GM23338 (cell line): ENCODE measurements around the gene ROR1. TPM values are rescaled to one million over a fixed set of nuclear protein-coding genes. Genes with fewer than 3 reads are reported as not detected.

Source experiments
- ATAC-seq: fragments of 200-7000 bp; cut with Tn5 transposase; 3 replicates; pipeline ENCODE4 v1.9.1; 2020
- DNase-seq: peaks from one replicate; pipeline ENCODE4 v3.0.0-alpha.2; 2015; ENCODE audit warnings: low spot score
- H2AFZ ChIP-seq: fragments of 200-600 bp; sonication (generic); 2 replicates; pipeline ENCODE4 v1.8.0; 2016; ENCODE audit warnings: antibody characterized with exemption, mild to moderate bottlenecking, moderate library complexity
- H3F3A ChIP-seq: fragments of 200-600 bp; sonication (generic); replicated peaks from 2 replicates; pipeline ENCODE4 v1.8.0; 2017; ENCODE audit warnings: antibody characterized with exemption, mixed run types, low read depth
- H3K27ac ChIP-seq: fragments of 200-600 bp; sonication (generic); 2 replicates; pipeline ENCODE4 v1.6.1; 2016; ENCODE audit warnings: low read depth
- H3K27me3 ChIP-seq: fragments of 200-600 bp; sonication (generic); 2 replicates; pipeline ENCODE4 v1.8.0; 2016; ENCODE audit warnings: mild to moderate bottlenecking, mixed run types, moderate library complexity; ENCODE audit not compliant: insufficient read depth
- H3K36me3 ChIP-seq: fragments of 200-600 bp; sonication (generic); 2 replicates; pipeline ENCODE4 v1.8.0; 2016; ENCODE audit warnings: mild to moderate bottlenecking; ENCODE audit not compliant: insufficient read depth
- H3K4me1 ChIP-seq: fragments of 200-600 bp; sonication (generic); 2 replicates; pipeline ENCODE4 v1.8.0; 2016; ENCODE audit warnings: mild to moderate bottlenecking, moderate library complexity; ENCODE audit not compliant: insufficient read depth
- H3K4me2 ChIP-seq: fragments of 200-600 bp; sonication (generic); 2 replicates; pipeline ENCODE4 v1.7.1; 2017; ENCODE audit warnings: mixed run types
- H3K4me3 ChIP-seq: fragments of 200-600 bp; sonication (generic); 2 replicates; pipeline ENCODE4 v1.6.1; 2016; ENCODE audit warnings: mixed run types
- H3K79me2 ChIP-seq: fragments of 200-600 bp; sonication (generic); replicated peaks from 2 replicates; pipeline ENCODE4 v1.8.0; 2017; ENCODE audit warnings: mild to moderate bottlenecking; ENCODE audit not compliant: insufficient read depth
- H3K9me2 ChIP-seq: fragments of 200-600 bp; sonication (generic); 2 replicates; pipeline ENCODE4 v1.8.0; 2017; ENCODE audit not compliant: insufficient read depth
- H4K20me1 ChIP-seq: fragments of 200-600 bp; sonication (generic); replicated peaks from 2 replicates; pipeline ENCODE4 v1.8.0; 2017; ENCODE audit warnings: mild to moderate bottlenecking; ENCODE audit not compliant: insufficient read depth
- H3K27ac Mint-ChIP-seq: 2 replicates; pipeline ENCODE4 v1.8.0; 2020; ENCODE audit warnings: inconsistent platforms, mild to moderate bottlenecking, moderate library complexity, mixed read lengths
- H3K27me3 Mint-ChIP-seq: 3 replicates; pipeline ENCODE4 v1.8.0; 2022; ENCODE audit warnings: low read depth, mild to moderate bottlenecking, moderate library complexity, mixed read lengths, inconsistent platforms; ENCODE audit not compliant: insufficient read depth, poor library complexity
- H3K36me3 Mint-ChIP-seq: 3 replicates; pipeline ENCODE4 v1.8.0; 2021; ENCODE audit warnings: low read depth, mild to moderate bottlenecking, inconsistent platforms, moderate library complexity, mixed read lengths
- H3K4me1 Mint-ChIP-seq: 3 replicates; pipeline ENCODE4 v1.8.0; 2020; ENCODE audit warnings: mild to moderate bottlenecking, inconsistent platforms, mixed read lengths
- H3K4me3 Mint-ChIP-seq: 3 replicates; pipeline ENCODE4 v1.8.0; 2021; ENCODE audit warnings: moderate library complexity, mild to moderate bottlenecking, inconsistent platforms, mixed read lengths
- H3K9me3 Mint-ChIP-seq: 3 replicates; pipeline ENCODE4 v1.8.0; 2020; ENCODE audit warnings: moderate library complexity, mild to moderate bottlenecking, inconsistent platforms, mixed read lengths
- EZH2phosphoT487 ChIP-seq: fragments of 200-600 bp; sonication (generic); IDR thresholded peaks from one replicate; pipeline ENCODE4 v1.8.1; 2018; ENCODE audit warnings: antibody characterized with exemption; ENCODE audit not compliant: unreplicated experiment
- JUNB ChIP-seq: IDR thresholded peaks from one replicate; pipeline ENCODE4 v1.6.1; 2016; ENCODE audit warnings: antibody characterized with exemption; ENCODE audit not compliant: unreplicated experiment
- NANOG ChIP-seq: IDR thresholded peaks from 2 replicates; pipeline ENCODE4 v1.6.1; 2016; ENCODE audit warnings: antibody characterized with exemption, borderline replicate concordance
- POLR2AphosphoS5 ChIP-seq: IDR thresholded peaks from 2 replicates; pipeline ENCODE4 v1.6.1; 2016; ENCODE audit warnings: antibody characterized with exemption, low read depth
- STAT1 ChIP-seq: IDR thresholded peaks from one replicate; pipeline ENCODE4 v1.6.1; 2016; ENCODE audit warnings: antibody characterized with exemption; ENCODE audit not compliant: unreplicated experiment
- ZNF331 ChIP-seq: fragments of 250-450 bp; sonication (Bioruptor Pico); IDR thresholded peaks from 2 replicates; pipeline ENCODE4 v1.5.0; 2020; ENCODE audit warnings: low read depth, mild to moderate bottlenecking, moderate library complexity
- polyA plus RNA-seq: library from polyadenylated mRNA; unstranded; fragments of >200 nt; fragmentation: Nextera tagmentation; extraction: Ambion mirVana; gene quantifications from 2 replicates; pipeline ENCODE4 v1.2.1, GENCODE V29; 2016
- total RNA-seq: library from RNA; depleted of rRNA; stranded (reverse); fragments of >200 nt; shearing (Covaris generic); gene quantifications from 2 replicates; pipeline ENCODE4 v1.2.3, GENCODE V29; 2014
- TF ChIP-seq, protein P1 (sequence below): fragments of 250-450 bp; sonication (Bioruptor Pico); IDR thresholded peaks from 2 replicates; pipeline ENCODE4 v1.5.0; 2020; ENCODE audit warnings: mild to moderate bottlenecking, moderate library complexity
- TF ChIP-seq, protein P2 (sequence below), 2 experiments: fragments of 200-600 bp in 1 of 2; sonication (generic) in 1 of 2; conservative IDR thresholded peaks; 2 replicates each; pipeline versions ENCODE4 v1.5.1 to v1.6.1; 2016 to 2017; ENCODE audit warnings: antibody characterized with exemption in 2 of 2, low read depth in 2 of 2, mild to moderate bottlenecking in 2 of 2, moderate library complexity in 1 of 2

Gene ROR1
- total and polyA plus RNA-seq, 2 experiments from 2014 or later, result 59.7 to 96.0 TPM

DNA sequence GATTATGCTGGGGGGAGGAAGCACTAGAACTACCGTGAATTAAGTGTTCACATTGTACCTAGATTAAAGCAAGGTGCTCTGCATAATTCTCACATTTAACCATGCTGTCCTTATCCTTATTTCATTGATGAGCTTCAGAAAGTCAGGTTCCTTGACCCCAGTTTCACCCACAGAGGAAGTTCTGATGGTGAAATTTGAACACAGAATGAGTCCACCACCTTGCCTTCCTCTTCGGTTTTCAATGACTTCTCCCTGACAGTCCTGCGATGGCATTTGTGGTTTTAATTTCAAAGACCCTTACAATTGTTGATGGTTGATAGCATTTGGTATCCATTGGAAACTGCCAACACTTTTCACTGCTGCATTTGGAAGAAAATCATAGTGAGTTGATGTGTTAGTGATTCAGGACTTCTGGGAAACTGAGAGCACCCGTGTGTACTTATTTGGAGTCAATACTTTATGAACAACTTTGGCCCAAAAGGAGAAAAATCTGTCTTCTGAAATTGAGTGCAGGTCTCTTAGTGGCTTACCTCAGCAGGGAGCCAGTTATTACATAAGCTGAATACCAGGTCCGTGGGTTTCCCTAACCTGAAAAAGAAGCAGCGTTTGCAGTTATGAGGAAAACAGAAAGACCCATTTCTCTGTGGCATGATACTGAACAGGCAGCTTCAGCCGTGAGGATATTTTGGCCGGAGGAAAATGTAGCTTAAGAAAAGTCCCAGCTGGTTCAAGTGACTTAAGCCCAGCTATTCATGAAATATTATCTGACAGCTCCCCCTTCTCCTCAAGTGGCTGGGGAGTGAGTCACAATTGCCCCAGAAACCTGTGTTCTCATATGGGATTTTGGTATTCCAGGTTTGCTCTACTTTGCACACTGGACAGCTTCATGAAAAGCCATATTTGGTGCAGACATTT, 47.5 kb downstream of the ROR1 start:
- H3K36me3 ChIP-seq, result no peaks in the 10 kb centered on the region; the same call in 1 of the 2 replicates
- peak overlapping the region; percentile 18; the same call in 1 of the 2 replicates for H3K27ac ChIP-seq
- Mint-ChIP-seq H3K36me3 (peaks cover 18% of the 10 kb centered on the region), H3K4me3 (no peak overlapping the region), H3K27me3 (peaks cover 2% of the 10 kb centered on the region), H3K4me1 (peaks cover 61% of the 10 kb centered on the region), H3K27ac (no peak overlapping the region), H3K9me3 (peaks cover 10% of the 10 kb centered on the region)
- H4K20me1 ChIP-seq, result peaks cover 71% of the 10 kb centered on the region
- no peaks in the 10 kb centered on the region; the same call in 1 of the 2 replicates for H3K9me2 ChIP-seq
- no peak overlapping the region for H2AFZ ChIP-seq
- ATAC-seq, result no peak
- H3F3A ChIP-seq, result peaks cover 5% of the 10 kb centered on the region; the same call in 1 of the 2 replicates
- no peak for DNase-seq
- no peak for TF ChIP-seq JUNB
- TF ChIP-seq, protein P1, sequence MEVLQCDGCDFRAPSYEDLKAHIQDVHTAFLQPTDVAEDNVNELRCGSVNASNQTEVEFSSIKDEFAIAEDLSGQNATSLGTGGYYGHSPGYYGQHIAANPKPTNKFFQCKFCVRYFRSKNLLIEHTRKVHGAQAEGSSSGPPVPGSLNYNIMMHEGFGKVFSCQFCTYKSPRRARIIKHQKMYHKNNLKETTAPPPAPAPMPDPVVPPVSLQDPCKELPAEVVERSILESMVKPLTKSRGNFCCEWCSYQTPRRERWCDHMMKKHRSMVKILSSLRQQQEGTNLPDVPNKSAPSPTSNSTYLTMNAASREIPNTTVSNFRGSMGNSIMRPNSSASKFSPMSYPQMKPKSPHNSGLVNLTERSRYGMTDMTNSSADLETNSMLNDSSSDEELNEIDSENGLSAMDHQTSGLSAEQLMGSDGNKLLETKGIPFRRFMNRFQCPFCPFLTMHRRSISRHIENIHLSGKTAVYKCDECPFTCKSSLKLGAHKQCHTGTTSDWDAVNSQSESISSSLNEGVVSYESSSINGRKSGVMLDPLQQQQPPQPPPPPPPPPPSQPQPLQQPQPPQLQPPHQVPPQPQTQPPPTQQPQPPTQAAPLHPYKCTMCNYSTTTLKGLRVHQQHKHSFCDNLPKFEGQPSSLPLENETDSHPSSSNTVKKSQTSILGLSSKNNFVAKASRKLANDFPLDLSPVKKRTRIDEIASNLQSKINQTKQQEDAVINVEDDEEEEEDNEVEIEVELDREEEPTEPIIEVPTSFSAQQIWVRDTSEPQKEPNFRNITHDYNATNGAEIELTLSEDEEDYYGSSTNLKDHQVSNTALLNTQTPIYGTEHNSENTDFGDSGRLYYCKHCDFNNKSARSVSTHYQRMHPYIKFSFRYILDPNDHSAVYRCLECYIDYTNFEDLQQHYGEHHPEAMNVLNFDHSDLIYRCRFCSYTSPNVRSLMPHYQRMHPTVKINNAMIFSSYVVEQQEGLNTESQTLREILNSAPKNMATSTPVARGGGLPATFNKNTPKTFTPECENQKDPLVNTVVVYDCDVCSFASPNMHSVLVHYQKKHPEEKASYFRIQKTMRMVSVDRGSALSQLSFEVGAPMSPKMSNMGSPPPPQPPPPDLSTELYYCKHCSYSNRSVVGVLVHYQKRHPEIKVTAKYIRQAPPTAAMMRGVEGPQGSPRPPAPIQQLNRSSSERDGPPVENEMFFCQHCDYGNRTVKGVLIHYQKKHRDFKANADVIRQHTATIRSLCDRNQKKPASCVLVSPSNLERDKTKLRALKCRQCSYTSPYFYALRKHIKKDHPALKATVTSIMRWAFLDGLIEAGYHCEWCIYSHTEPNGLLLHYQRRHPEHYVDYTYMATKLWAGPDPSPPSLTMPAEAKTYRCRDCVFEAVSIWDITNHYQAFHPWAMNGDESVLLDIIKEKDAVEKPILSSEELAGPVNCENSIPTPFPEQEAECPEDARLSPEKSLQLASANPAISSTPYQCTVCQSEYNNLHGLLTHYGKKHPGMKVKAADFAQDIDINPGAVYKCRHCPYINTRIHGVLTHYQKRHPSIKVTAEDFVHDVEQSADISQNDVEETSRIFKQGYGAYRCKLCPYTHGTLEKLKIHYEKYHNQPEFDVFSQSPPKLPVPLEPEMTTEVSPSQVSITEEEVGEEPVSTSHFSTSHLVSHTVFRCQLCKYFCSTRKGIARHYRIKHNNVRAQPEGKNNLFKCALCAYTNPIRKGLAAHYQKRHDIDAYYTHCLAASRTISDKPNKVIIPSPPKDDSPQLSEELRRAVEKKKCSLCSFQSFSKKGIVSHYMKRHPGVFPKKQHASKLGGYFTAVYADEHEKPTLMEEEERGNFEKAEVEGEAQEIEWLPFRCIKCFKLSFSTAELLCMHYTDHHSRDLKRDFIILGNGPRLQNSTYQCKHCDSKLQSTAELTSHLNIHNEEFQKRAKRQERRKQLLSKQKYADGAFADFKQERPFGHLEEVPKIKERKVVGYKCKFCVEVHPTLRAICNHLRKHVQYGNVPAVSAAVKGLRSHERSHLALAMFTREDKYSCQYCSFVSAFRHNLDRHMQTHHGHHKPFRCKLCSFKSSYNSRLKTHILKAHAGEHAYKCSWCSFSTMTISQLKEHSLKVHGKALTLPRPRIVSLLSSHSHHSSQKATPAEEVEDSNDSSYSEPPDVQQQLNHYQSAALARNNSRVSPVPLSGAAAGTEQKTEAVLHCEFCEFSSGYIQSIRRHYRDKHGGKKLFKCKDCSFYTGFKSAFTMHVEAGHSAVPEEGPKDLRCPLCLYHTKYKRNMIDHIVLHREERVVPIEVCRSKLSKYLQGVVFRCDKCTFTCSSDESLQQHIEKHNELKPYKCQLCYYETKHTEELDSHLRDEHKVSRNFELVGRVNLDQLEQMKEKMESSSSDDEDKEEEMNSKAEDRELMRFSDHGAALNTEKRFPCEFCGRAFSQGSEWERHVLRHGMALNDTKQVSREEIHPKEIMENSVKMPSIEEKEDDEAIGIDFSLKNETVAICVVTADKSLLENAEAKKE, result no peak
- TF ChIP-seq, protein P2, sequence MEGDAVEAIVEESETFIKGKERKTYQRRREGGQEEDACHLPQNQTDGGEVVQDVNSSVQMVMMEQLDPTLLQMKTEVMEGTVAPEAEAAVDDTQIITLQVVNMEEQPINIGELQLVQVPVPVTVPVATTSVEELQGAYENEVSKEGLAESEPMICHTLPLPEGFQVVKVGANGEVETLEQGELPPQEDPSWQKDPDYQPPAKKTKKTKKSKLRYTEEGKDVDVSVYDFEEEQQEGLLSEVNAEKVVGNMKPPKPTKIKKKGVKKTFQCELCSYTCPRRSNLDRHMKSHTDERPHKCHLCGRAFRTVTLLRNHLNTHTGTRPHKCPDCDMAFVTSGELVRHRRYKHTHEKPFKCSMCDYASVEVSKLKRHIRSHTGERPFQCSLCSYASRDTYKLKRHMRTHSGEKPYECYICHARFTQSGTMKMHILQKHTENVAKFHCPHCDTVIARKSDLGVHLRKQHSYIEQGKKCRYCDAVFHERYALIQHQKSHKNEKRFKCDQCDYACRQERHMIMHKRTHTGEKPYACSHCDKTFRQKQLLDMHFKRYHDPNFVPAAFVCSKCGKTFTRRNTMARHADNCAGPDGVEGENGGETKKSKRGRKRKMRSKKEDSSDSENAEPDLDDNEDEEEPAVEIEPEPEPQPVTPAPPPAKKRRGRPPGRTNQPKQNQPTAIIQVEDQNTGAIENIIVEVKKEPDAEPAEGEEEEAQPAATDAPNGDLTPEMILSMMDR (conservative IDR thresholded peaks at IDR 0.05; ENCODE audit: low read depth in 2 of 2), result no peak
- TF ChIP-seq ZNF331 (CRISPR knock-in tag), result no peak
- TF ChIP-seq EZH2phosphoT487, result no peak
- no peak for TF ChIP-seq STAT1
- no peak for TF ChIP-seq POLR2AphosphoS5
- no peak for TF ChIP-seq NANOG
- peaks cover 73% of the 10 kb centered on the region for H3K4me1 ChIP-seq
- peaks cover 100% of the 10 kb centered on the region for H3K79me2 ChIP-seq
- H3K4me3 ChIP-seq, result no peak overlapping the region
- peak overlapping the region; percentile 25; the same call in 1 of the 2 replicates for H3K4me2 ChIP-seq
- no peaks in the 10 kb centered on the region for H3K27me3 ChIP-seq
